A673 (cell line): ENCODE results near the gene LAMP5. TPM values are rescaled to one million over a fixed set of nuclear protein-coding genes. Genes with fewer than 3 reads are reported as not detected.

Experiments
- BruUV-seq: library from RNA; stranded (reverse); fragments of 400-500 nt; replicated peaks from 2 replicates; lab custom pipeline; 2021; lab: Mats Ljungman, UMichigan
- CTCF ChIA-PET: fragments of 300-600 bp; sonication (Branson Sonifier 250); formaldehyde crosslinking; loops from one replicate; lab custom pipeline; 2022; ENCODE audit warnings: antibody characterized with exemption; lab: Charles Lee
- POLR2A ChIA-PET: fragments of 300-600 bp; sonication (Branson Sonifier 250); formaldehyde crosslinking; loops from one replicate; lab custom pipeline; 2022; ENCODE audit warnings: antibody characterized with exemption; ENCODE audit not compliant: low non-redundant PET; lab: Charles Lee
- DNase-seq: peaks from one replicate; pipeline ENCODE4 v3.0.0-alpha.2; 2015; ENCODE audit warnings: low spot score
- H3K27ac ChIP-seq: fragments of 200-600 bp; sonication (generic); 2 replicates; pipeline ENCODE4 v1.5.1; 2016; ENCODE audit warnings: mixed run types, low read depth, mild to moderate bottlenecking, mixed read lengths, antibody characterized with exemption, low read length; ENCODE audit not compliant: poor library complexity, severe bottlenecking
- H3K27me3 ChIP-seq: fragments of 200-600 bp; sonication (generic); replicated peaks from 2 replicates; pipeline ENCODE4 v1.6.1; 2017; ENCODE audit warnings: mixed run types, low read depth, mild to moderate bottlenecking, mixed read lengths, antibody characterized with exemption, low read length; ENCODE audit not compliant: insufficient read depth, poor library complexity
- H3K36me3 ChIP-seq: fragments of 200-600 bp; sonication (generic); 2 replicates; pipeline ENCODE4 v1.6.1; 2016; ENCODE audit warnings: mixed run types, mild to moderate bottlenecking, mixed read lengths, antibody characterized with exemption, low read length; ENCODE audit not compliant: insufficient read depth, poor library complexity, severe bottlenecking
- H3K4me1 ChIP-seq: fragments of 200-600 bp; sonication (generic); 2 replicates; pipeline ENCODE4 v1.6.1; 2017; ENCODE audit warnings: mixed run types, mild to moderate bottlenecking, mixed read lengths, antibody characterized with exemption, low read length; ENCODE audit not compliant: insufficient read depth, poor library complexity, severe bottlenecking
- H3K4me3 ChIP-seq: fragments of 200-600 bp; sonication (generic); 2 replicates; pipeline ENCODE4 v1.5.1; 2016; ENCODE audit warnings: low read depth, mixed run types, mild to moderate bottlenecking, mixed read lengths, low read length; ENCODE audit not compliant: poor library complexity, severe bottlenecking
- H3K9me3 ChIP-seq: fragments of 200-600 bp; sonication (generic); 2 replicates; pipeline ENCODE4 v1.6.1; 2016; ENCODE audit warnings: mixed run types, low read depth, mild to moderate bottlenecking, mixed read lengths, antibody characterized with exemption, low read length; ENCODE audit not compliant: poor library complexity, severe bottlenecking
- CTCF ChIP-seq: fragments of 300-800, 200-600 bp; sonication (generic); conservative IDR thresholded peaks from 2 replicates; pipeline ENCODE4 v1.5.1; 2017; ENCODE audit warnings: low read depth, mild to moderate bottlenecking, antibody characterized with exemption, low read length, moderate library complexity, mixed read lengths
- EZH2 ChIP-seq: fragments of 200-600 bp; sonication (generic); IDR thresholded peaks from 2 replicates; pipeline ENCODE4 v1.6.1; 2017; ENCODE audit warnings: borderline replicate concordance, low read depth, mild to moderate bottlenecking, mixed read lengths, antibody characterized with exemption, low read length; ENCODE audit not compliant: poor library complexity, severe bottlenecking
- intact Hi-C: fragments of 100-400 bp; cut with micrococcal nuclease; formaldehyde crosslinking; loops from one replicate; pipeline ENCODE4 v1.10.0; 2022; ENCODE audit not compliant: unreplicated experiment
- total RNA-seq: library from RNA; stranded (reverse); gene quantifications from 2 replicates; pipeline ENCODE4 v1.2.3, GENCODE V29; 2021

LAMP5 gene
- total RNA-seq, 1 experiment from 2014 or later, result not detected

GRCh38 chr20:9515741-9516233 lies 1.4 kb downstream of the LAMP5 start:
- H3K27me3 ChIP-seq, result peaks cover 70% of the 10 kb centered on the region
- intact Hi-C loops, result no loop called here
- BruUV-seq, result no TSS peak
- no peak overlapping the region for H3K27ac ChIP-seq
- H3K36me3 ChIP-seq, result no peaks in the 10 kb centered on the region
- H3K4me3 ChIP-seq, result no peak overlapping the region
- ChIA-PET POLR2A (no interaction called here), CTCF (interaction anchor here (0.9 kb wide), 1 partner anchor 48 kb away, joined by 3 read pairs; no protein-coding TSS in a partner anchor)
- no peak for TF ChIP-seq CTCF
- no peak for TF ChIP-seq EZH2
- no peak for DNase-seq
- H3K4me1 ChIP-seq, result no peaks in the 10 kb centered on the region
- no peaks in the 10 kb centered on the region for H3K9me3 ChIP-seq

GRCh38 chr20:9516234-9516871 lies 2.0 kb downstream of the LAMP5 start:
- Histone ChIP-seq H3K27ac (no peak overlapping the region), H3K36me3 (no peaks in the 10 kb centered on the region), H3K4me3 (no peak overlapping the region), H3K9me3 (no peaks in the 10 kb centered on the region), H3K27me3 (peaks cover 66% of the 10 kb centered on the region), H3K4me1 (no peaks in the 10 kb centered on the region)
- ChIA-PET CTCF (interaction anchor here (0.9 kb wide), 1 partner anchor 48 kb away, joined by 3 read pairs; no protein-coding TSS in a partner anchor), POLR2A (no interaction called here)
- no peak for DNase-seq
- TF ChIP-seq EZH2, result no peak
- intact Hi-C loops, result no loop called here
- BruUV-seq, result no TSS peak

- H3K4me3 ChIP-seq, result no peak overlapping the region
These were observed 3.1 kb downstream of the LAMP5 start for GRCh38 chr20:9517297-9518162.

More at GRCh38 chr20:9517297-9518162, 3.1 kb downstream of the LAMP5 start:
- BruUV-seq, result no TSS peak
- no peaks in the 10 kb centered on the region for H3K4me1 ChIP-seq
- H3K9me3 ChIP-seq, result no peaks in the 10 kb centered on the region
- intact Hi-C loops, result no loop called here
- no peaks in the 10 kb centered on the region for H3K36me3 ChIP-seq
- ChIA-PET POLR2A (no interaction called here), CTCF (no interaction called here)
- H3K27me3 ChIP-seq, result peaks cover 56% of the 10 kb centered on the region
- no peak for DNase-seq
- no peak overlapping the region for H3K27ac ChIP-seq
- TF ChIP-seq CTCF, result no peak
- TF ChIP-seq EZH2, result no peak
